GM12878 (cell line): ENCODE data around the gene SPDL1. TPM values are rescaled to one million over a fixed set of nuclear protein-coding genes. Genes with fewer than 3 reads are reported as not detected.

ENCODE experiments used
- ATAC-seq: fragments of 200-7000 bp; cut with Tn5 transposase; 3 replicates; pipeline ENCODE4 v1.9.1; 2020; ENCODE audit warnings: mild to moderate bottlenecking, moderate library complexity
- BruUV-seq: library from RNA; stranded (reverse); fragments of 400-500 nt; replicated peaks from 2 replicates; lab custom pipeline; 2021; lab: Mats Ljungman, UMichigan
- CTCF ChIA-PET: fragments of 300-600 bp; sonication (Branson Sonifier 250); formaldehyde crosslinking; extraction: SDS; loops from one replicate; lab custom pipeline; 2021; ENCODE audit warnings: inconsistent platforms; lab: Yijun Ruan, JAX
- POLR2A ChIA-PET: fragments of 350-600 bp; formaldehyde crosslinking; extraction: SDS; loops from one replicate; lab custom pipeline; 2021; ENCODE audit warnings: inconsistent platforms; lab: Charles Lee
- RAD21 ChIA-PET: fragments of 300-600 bp; sonication (Branson Sonifier 250); formaldehyde crosslinking; loops from one replicate; lab custom pipeline; 2023; ENCODE audit warnings: antibody characterized with exemption; ENCODE audit not compliant: unreplicated experiment; lab: Charles Lee
- SMC1A ChIA-PET: fragments of 300-600 bp; sonication (Branson Sonifier 250); formaldehyde crosslinking; loops from one replicate; lab custom pipeline; 2023; ENCODE audit not compliant: unreplicated experiment, uncharacterized antibody; lab: Charles Lee
- DNase-seq: peaks from one replicate; pipeline ENCODE4 v3.0.0-alpha.2; 2011; ENCODE audit warnings: low read depth, low spot score
- FAIRE-seq: peaks from 3 replicates; lab custom pipeline; 2011; peaks lifted over from hg19 to GRCh38; lab: Jason Lieb, UNC
- H2AFZ ChIP-seq: 2 replicates; pipeline ENCODE4 v1.6.0; 2011; ENCODE audit warnings: low read depth, low read length, control low read depth; ENCODE audit not compliant: control insufficient read depth
- H3K27ac ChIP-seq: 2 replicates; pipeline ENCODE4 v1.5.1; 2011; ENCODE audit warnings: control low read depth; ENCODE audit not compliant: control insufficient read depth, insufficient read depth
- H3K27me3 ChIP-seq, 2 experiments: replicated peaks in 1 of 2; 2 replicates each; pipeline versions ENCODE4 v1.6.0 to v1.6.1; 2011; ENCODE audit warnings: low read length in 1 of 2; ENCODE audit not compliant: control insufficient read depth in 2 of 2, insufficient read depth in 2 of 2
- H3K36me3 ChIP-seq, 2 experiments: 2 replicates each; pipeline ENCODE4 v1.5.1; 2011; ENCODE audit warnings: low read length in 1 of 2; ENCODE audit not compliant: control insufficient read depth in 2 of 2, insufficient read depth in 2 of 2
- H3K4me1 ChIP-seq: 2 replicates; pipeline ENCODE4 v1.6.1; 2011; ENCODE audit warnings: mild to moderate bottlenecking, low read length, moderate library complexity, mixed read lengths; ENCODE audit not compliant: control insufficient read depth, insufficient read depth
- H3K4me2 ChIP-seq: 2 replicates; pipeline ENCODE4 v1.6.0; 2011; ENCODE audit warnings: control low read depth; ENCODE audit not compliant: control insufficient read depth, insufficient read depth
- H3K4me3 ChIP-seq: fragments of 200-600 bp; sonication (generic); 2 replicates; pipeline ENCODE4 v1.5.1; 2016
- H3K79me2 ChIP-seq: 2 replicates; pipeline ENCODE4 v1.6.0; 2011; ENCODE audit warnings: low read length; ENCODE audit not compliant: control insufficient read depth, insufficient read depth
- H3K9ac ChIP-seq: 2 replicates; pipeline ENCODE4 v1.8.0; 2011; ENCODE audit warnings: low read length, control low read depth, mixed read lengths; ENCODE audit not compliant: control insufficient read depth, insufficient read depth
- H3K9me3 ChIP-seq: replicated peaks from 3 replicates; pipeline ENCODE4 v1.5.1; 2011; ENCODE audit warnings: mild to moderate bottlenecking, low read length; ENCODE audit not compliant: control insufficient read depth, insufficient read depth
- H4K20me1 ChIP-seq: 2 replicates; pipeline ENCODE4 v1.6.0; 2011; ENCODE audit not compliant: control insufficient read depth, insufficient read depth
- BACH1 ChIP-seq: fragments of 450-650 bp; IDR thresholded peaks from 2 replicates; pipeline ENCODE4 v1.6.1; 2017; ENCODE audit warnings: mild to moderate bottlenecking, borderline replicate concordance
- CUX1 ChIP-seq: IDR thresholded peaks from 2 replicates; pipeline ENCODE4 v1.6.1; 2012; ENCODE audit warnings: improper control_type of control experiment, low read depth, low read length; ENCODE audit not compliant: insufficient replicate concordance
- FOS ChIP-seq: IDR thresholded peaks from 3 replicates; pipeline ENCODE4 v1.6.1; 2011; ENCODE audit warnings: borderline replicate concordance; ENCODE audit not compliant: insufficient read length; ENCODE audit errors: extremely low read depth
- HDAC2 ChIP-seq: fragments of 200-600 bp; sonication (generic); IDR thresholded peaks from 2 replicates; pipeline ENCODE4 v1.6.1; 2017
- IRF4 ChIP-seq: IDR thresholded peaks from 2 replicates; pipeline ENCODE4 v1.6.1; 2011; ENCODE audit warnings: low read depth, low read length
- LARP7 ChIP-seq: fragments of 450-650 bp; IDR thresholded peaks from 2 replicates; pipeline ENCODE4 v1.6.1; 2017; ENCODE audit warnings: mild to moderate bottlenecking
- NKRF ChIP-seq: fragments of 450-650 bp; conservative IDR thresholded peaks from 2 replicates; pipeline ENCODE4 v1.6.1; 2017; ENCODE audit warnings: mild to moderate bottlenecking, moderate library complexity
- SREBF1 ChIP-seq: IDR thresholded peaks from 2 replicates; pipeline ENCODE4 v1.6.1; 2012; ENCODE audit warnings: mild to moderate bottlenecking, low read length
- TCF12 ChIP-seq: IDR thresholded peaks from 2 replicates; pipeline ENCODE4 v1.6.1; 2011; ENCODE audit warnings: low read depth, mild to moderate bottlenecking, low read length
- ZNF24 ChIP-seq: fragments of 450-650 bp; IDR thresholded peaks from 2 replicates; pipeline ENCODE4 v1.6.1; 2017; ENCODE audit warnings: antibody characterized with exemption, mild to moderate bottlenecking
- ZNF592 ChIP-seq: fragments of 450-650 bp; IDR thresholded peaks from 2 replicates; pipeline ENCODE4 v1.6.1; 2017; ENCODE audit warnings: mild to moderate bottlenecking, moderate library complexity
- ZNF622 ChIP-seq: fragments of 450-650 bp; IDR thresholded peaks from 2 replicates; pipeline ENCODE4 v1.6.1; 2017; ENCODE audit warnings: mild to moderate bottlenecking, inconsistent platforms
- WGBS: methylation state at CpG from one replicate; pipeline ENCODE4 v1.1.6; 2016; ENCODE audit warnings: low lambda C conversion rate; ENCODE audit not compliant: insufficient replicate concordance, insufficient coverage; ENCODE audit errors: missing lambda C conversion rate; 5-methylcytosine and 5-hydroxymethylcytosine counted together
- in situ Hi-C: fragments of 300-500 bp; cut with MboI; formaldehyde crosslinking; loops from 9 replicates; pipeline ENCODE4 v1.14.3; 2018; ENCODE audit warnings: mixed read lengths
- intact Hi-C: fragments of 100-400 bp; cut with micrococcal nuclease; formaldehyde crosslinking; loops from one replicate; pipeline ENCODE4 v1.14.2; 2022; ENCODE audit not compliant: unreplicated experiment
- polyA plus RNA-seq, 11 experiments: library from polyadenylated mRNA; depleted of rRNA in 4 of 11; unstranded in 6 of 11; stranded (reverse) in 5 of 11; fragments of >200 nt; fragmentation: Nextera tagmentation in 4 of 11; fragmentation: Illumina TruSeq in 1 of 11; extraction: Ambion mirVana in 4 of 11; extraction: Trizol in 1 of 11; gene quantifications; 1 replicate in 1 of 11; 2 replicates in 10 of 11; pipeline versions ENCODE4 v1.2.1 to v1.2.3, GENCODE V29; 2011 to 2016; ENCODE audit warnings: inconsistent platforms in 2 of 11, missing spikeins in 2 of 11, low read depth in 1 of 11
- total RNA-seq, 4 experiments: library from RNA; depleted of rRNA in 3 of 4; stranded (reverse); fragments of >200 nt in 3 of 4; fragmentation: Illumina TruSeq in 1 of 4; extraction: Trizol in 1 of 4; gene quantifications; 2 replicates each; pipeline versions ENCODE4 v1.2.1 to v1.2.3, GENCODE V29; 2013 to 2021

The SPDL1 gene
- total and polyA plus RNA-seq, 10 of the 15 experiments (the other 5 are each of a cell fraction or from before 2014, with no cell fraction given), result 34.2 to 69.9 (median 46.0) TPM

GRCh38 chr5:169538944-169539343, 44.6 kb upstream of the SPDL1 start:
- H3K36me3 ChIP-seq, result no peaks in the 10 kb centered on the region

More at GRCh38 chr5:169538944-169539343, 44.6 kb upstream of the SPDL1 start:
- intact Hi-C loops, result no loop called here
- H2AFZ ChIP-seq, result no peak overlapping the region
- no peaks in the 10 kb centered on the region for H3K9me3 ChIP-seq
- WGBS, result 0% methylated on average over 1 of the region's 1 CpG
- BruUV-seq, result no TSS peak
- H3K9ac ChIP-seq, result no peak overlapping the region
- no peaks in the 10 kb centered on the region for H4K20me1 ChIP-seq
- in situ Hi-C loops, result no loop called here
- FAIRE-seq (no peak), DNase-seq (no peak), ATAC-seq (no peak)
- no peaks in the 10 kb centered on the region for H3K4me1 ChIP-seq
- H3K27ac ChIP-seq, result no peak overlapping the region
- no peaks in the 10 kb centered on the region for H3K27me3 ChIP-seq
- POLR2A ChIA-PET, result interaction anchor here (0.5 kb wide), 1 partner anchor 8 kb away, joined by 3 read pairs; no protein-coding TSS in a partner anchor
- H3K79me2 ChIP-seq, result no peaks in the 10 kb centered on the region
- CTCF ChIA-PET, result interaction anchor here (1.0 to 1.2 kb wide), 3 partner anchors 9 to 236 kb away, joined by 3 to 5 read pairs (median 4); no protein-coding TSS in a partner anchor
- no peak overlapping the region for H3K4me2 ChIP-seq
- H3K4me3 ChIP-seq, result no peak overlapping the region
- TF ChIP-seq LARP7, result no peak
- no peak for TF ChIP-seq SREBF1
- no peak for TF ChIP-seq NKRF
- TF ChIP-seq HDAC2, result no peak
- TF ChIP-seq ZNF622, result no peak
- no peak for TF ChIP-seq TCF12
- TF ChIP-seq ZNF592, result no peak
- TF ChIP-seq FOS, result no peak
- TF ChIP-seq CUX1, result no peak
- no peak for TF ChIP-seq BACH1
- TF ChIP-seq IRF4, result no peak
- no peak for TF ChIP-seq ZNF24
- SMC1A ChIA-PET, result no interaction called here
- RAD21 ChIA-PET, result no interaction called here
